ENCODE data around the gene CASD1. TPM values are rescaled to one million over a fixed set of nuclear protein-coding genes. Genes with fewer than 3 reads are reported as not detected.

Gene CASD1
- total RNA-seq, 1 experiment from 2014 or later, result 5.8 TPM

GRCh38 chr7:94497874-94498670 lies 11.5 kb upstream of the CASD1 start:
- Histone ChIP-seq H3K9ac (ENCODE audit: low read length) (no peak overlapping the region), H3K27ac (ENCODE audit: low read depth, low read length) (no peak overlapping the region), H3K4me2 (ENCODE audit: low read length) (no peak overlapping the region), H3K27me3 (ENCODE audit: insufficient read depth, low read length) (no peaks in the 10 kb centered on the region), H3K4me1 (ENCODE audit: control insufficient read depth in 1 of 2, insufficient read depth in 2 of 2, low read length in 2 of 2) (no peaks in the 10 kb centered on the region), H3K79me2 (ENCODE audit: insufficient read depth, low read length) (no peaks in the 10 kb centered on the region), H3K9me2 (ENCODE audit: insufficient read depth) (no peaks in the 10 kb centered on the region), H3K9me3 (ENCODE audit: control insufficient read depth in 1 of 2, insufficient read depth in 1 of 2, low read depth in 1 of 2, low read length in 2 of 2) (no peaks in the 10 kb centered on the region), H3K4me3 (replicated peaks in 1 of 2; ENCODE audit: low read depth in 1 of 2, low read length in 2 of 2) (no peak overlapping the region), H2AFZ (ENCODE audit: low read depth, low read length, poor library complexity, severe bottlenecking) (no peak overlapping the region), H3K36me3 (ENCODE audit: control insufficient read depth in 1 of 2, insufficient read depth in 2 of 2, low read length in 2 of 2) (no peaks in the 10 kb centered on the region), H4K20me1 (ENCODE audit: insufficient read depth) (no peaks in the 10 kb centered on the region)
- no TSS peak for BruUV-seq (replicated peaks)
- CTCF ChIA-PET, result no interaction called here
- ATAC-seq (no peak), DNase-seq (ENCODE audit: low read depth, low spot score) (no peak)
- intact Hi-C loops (cut with micrococcal nuclease), result no loop called here
- TF ChIP-seq POLR2AphosphoS5 (IDR thresholded peaks at IDR 0.05; ENCODE audit: low read depth, low read length) (no peak), JUND (IDR thresholded peaks at IDR 0.05) (no peak), CBX3 (IDR thresholded peaks at IDR 0.05; ENCODE audit: low read depth) (no peak), SIN3A (IDR thresholded peaks at IDR 0.05; ENCODE audit: low read depth) (no peak), MAX (IDR thresholded peaks at IDR 0.05) (no peak), FOSL1 (IDR thresholded peaks at IDR 0.05; ENCODE audit: low read depth) (no peak), EZH2phosphoT487 (IDR thresholded peaks at IDR 0.05; ENCODE audit: borderline replicate concordance) (no peak), EGR1 (IDR thresholded peaks at IDR 0.05; ENCODE audit: low read depth) (no peak), POLR2A (IDR thresholded peaks at IDR 0.05; ENCODE audit: borderline replicate concordance, extremely low read depth, insufficient read depth, insufficient read length) (no peak), SP1 (IDR thresholded peaks at IDR 0.05; ENCODE audit: low read depth) (no peak), ZNF274 (IDR thresholded peaks at IDR 0.05; ENCODE audit: low read depth, low read length) (no peak), TCF7L2 (IDR thresholded peaks at IDR 0.05; ENCODE audit: borderline replicate concordance, extremely low read depth, insufficient read depth, insufficient read length) (no peak), ZFX (IDR thresholded peaks at IDR 0.05) (no peak), YY1 (IDR thresholded peaks at IDR 0.05; ENCODE audit: extremely low read depth, insufficient replicate concordance, low read depth, low read length) (no peak), EZH2 (IDR thresholded peaks at IDR 0.05) (no peak), ELF1 (IDR thresholded peaks at IDR 0.05; ENCODE audit: borderline replicate concordance, low read depth) (no peak), CEBPB (IDR thresholded peaks at IDR 0.05; ENCODE audit: low read depth) (no peak), ZBTB33 (IDR thresholded peaks at IDR 0.05; ENCODE audit: extremely low read depth, insufficient replicate concordance, low read length) (no peak), RAD21 (IDR thresholded peaks at IDR 0.05; ENCODE audit: low read depth) (no peak)
- POLR2A ChIA-PET, result no interaction called here
- RAD21 ChIA-PET (ENCODE audit: low non-redundant PET in 1 of 2, low total read pairs in 2 of 2, uncharacterized antibody in 2 of 2, unreplicated experiment in 2 of 2), result no interaction called here
